Measurements from ENCODE around the gene ACTN4. TPM values are rescaled to one million over a fixed set of nuclear protein-coding genes. Genes with fewer than 3 reads are reported as not detected.
A peak's percentile ranks its signal among the peaks of the same experiment; 100 is the strongest.

ACTN4 gene
- total RNA-seq, 4 donors from 2014 or later, result 259 to 844 (median 429) TPM

- H3K4me3 ChIP-seq, result peak overlapping the region; percentile 97 to 99
- peaks cover 11 to 13% of the 10 kb centered on the region in 2 donors for H3K4me1 ChIP-seq
- no peaks in the 10 kb centered on the region for H3K36me3 ChIP-seq
- intact Hi-C loops (cut with DNase I; ENCODE audit: low total_unique reads), result no loop called here
- DNase-seq, result no peak
- TF ChIP-seq POLR2A (IDR thresholded peaks at IDR 0.05), result no peak
- TF ChIP-seq CTCF (IDR thresholded peaks at IDR 0.05), result no peak
- no peaks in the 10 kb centered on the region for H3K9me3 ChIP-seq
- H3K27me3 ChIP-seq, result no peaks in the 10 kb centered on the region
- peak overlapping the region; percentile 98 for H3K27ac ChIP-seq
Observed at GRCh38 chr19:38648769-38649304, 1.4 kb downstream of the ACTN4 start.

DNA sequence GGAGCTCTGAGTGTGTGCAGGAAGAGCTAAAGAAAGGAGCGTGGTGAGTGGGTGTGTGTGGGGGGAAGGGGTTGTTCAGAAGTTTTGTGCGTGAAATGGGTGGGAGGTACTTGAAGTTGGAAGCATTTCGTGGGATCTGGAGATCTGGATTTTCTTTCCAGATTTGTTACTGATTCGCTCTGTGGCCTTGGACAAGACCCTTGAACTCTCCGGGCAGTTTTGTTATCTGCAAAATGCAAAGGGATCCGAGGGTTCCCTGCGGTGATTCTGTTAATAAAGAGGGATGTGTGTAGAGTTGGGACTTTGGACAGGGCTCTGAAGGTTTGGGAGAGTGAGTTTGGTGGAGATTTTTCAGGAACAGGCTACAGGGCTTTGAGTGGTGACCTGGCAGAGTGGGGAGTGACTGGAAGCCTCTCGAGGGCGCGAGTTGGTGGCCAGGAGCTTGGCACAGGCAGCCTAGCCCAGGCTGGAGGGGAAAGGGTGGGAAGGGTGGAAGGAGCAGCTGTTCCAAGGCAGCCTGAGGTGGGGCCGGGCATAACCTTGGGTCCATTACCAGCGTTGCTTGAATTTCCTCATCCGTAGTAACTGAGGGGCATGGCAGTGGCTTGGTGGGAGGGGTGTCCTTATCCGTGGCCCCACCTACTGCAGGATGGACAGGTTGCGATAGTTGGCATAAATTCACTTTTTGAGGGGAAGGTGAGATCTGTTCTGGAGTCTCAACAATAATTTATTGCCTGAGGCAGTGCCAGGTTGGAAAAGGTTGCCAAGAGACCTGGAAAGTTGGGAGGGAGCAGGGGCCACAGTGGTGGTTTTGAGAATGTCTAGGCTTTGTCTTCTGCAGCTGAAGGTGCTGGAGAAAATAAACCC is 2.1 kb downstream of the ACTN4 start:
- Histone ChIP-seq H3K9me3 (no peaks in the 10 kb centered on the region), H3K4me3 (peak overlapping the region; percentile 97 to 99), H3K27me3 (no peaks in the 10 kb centered on the region), H3K27ac (peak overlapping the region; percentile 98), H3K4me1 (peaks cover 11 to 18% of the 10 kb centered on the region in 2 donors), H3K36me3 (no peaks in the 10 kb centered on the region)
- intact Hi-C loops (cut with DNase I; ENCODE audit: low total_unique reads), result loop anchor here (5.0 kb wide), 1 partner anchor 43 kb away; no protein-coding TSS in a partner anchor
- peak; percentile 60 to 72 for DNase-seq
- TF ChIP-seq POLR2A (IDR thresholded peaks at IDR 0.05) (peak; percentile 38 to 60), CTCF (IDR thresholded peaks at IDR 0.05) (no peak)

GRCh38 chr19:38650172-38650775 is 2.8 kb downstream of the ACTN4 start:
- no peak for TF ChIP-seq POLR2A (IDR thresholded peaks at IDR 0.05)
- TF ChIP-seq CTCF (IDR thresholded peaks at IDR 0.05), result no peak
- Histone ChIP-seq H3K4me3 (peak overlapping the region; percentile 97 to 99), H3K36me3 (no peaks in the 10 kb centered on the region), H3K9me3 (no peaks in the 10 kb centered on the region), H3K27ac (peak overlapping the region; percentile 98), H3K4me1 (peaks cover 11 to 22% of the 10 kb centered on the region in 2 donors), H3K27me3 (no peaks in the 10 kb centered on the region)
- intact Hi-C loops (cut with DNase I; ENCODE audit: low total_unique reads), result loop anchor here (5.0 kb wide), 1 partner anchor 42 kb away; no protein-coding TSS in a partner anchor
- DNase-seq, result no peak

GRCh38 chr19:38650911-38651584 is 3.6 kb downstream of the ACTN4 start:
- H3K27ac ChIP-seq, result peak overlapping the region; percentile 98
- intact Hi-C loops (cut with DNase I; ENCODE audit: low total_unique reads), result loop anchor here (5.0 kb wide), 1 partner anchor 41 kb away; no protein-coding TSS in a partner anchor
- DNase-seq, result peak; percentile 54 to 84
- TF ChIP-seq POLR2A (IDR thresholded peaks at IDR 0.05) (peak in 1 of 2 donors; percentile 13), CTCF (IDR thresholded peaks at IDR 0.05) (peak in 2 of 4 experiments; percentile 14 to 48)
- H3K9me3 ChIP-seq, result no peaks in the 10 kb centered on the region
- H3K27me3 ChIP-seq, result no peaks in the 10 kb centered on the region
- H3K4me1 ChIP-seq, result peaks cover 11 to 24% of the 10 kb centered on the region in 2 donors
- peak overlapping the region; percentile 97 to 99 for H3K4me3 ChIP-seq
- no peaks in the 10 kb centered on the region for H3K36me3 ChIP-seq
